GM18499 (cell line): ENCODE data around the gene RASSF1.
"Not testable (repeated sequence)": the region's sequence is repeated elsewhere in the genome, so short reads cannot be mapped to it uniquely, and the experiment has no call there.

ENCODE experiments used
- ATAC-seq: cut with Tn5 transposase; IDR thresholded peaks from one replicate; pipeline ENCODE4 v1.9.1; 2021; ENCODE audit warnings: moderate number of reproducible peaks; ENCODE audit not compliant: insufficient read depth, unreplicated experiment

RASSF1 gene

GRCh38 chr3:50325497-50326181 is 15.0 kb downstream of the RASSF1 start:
- no peak for ATAC-seq

- no peak for ATAC-seq
These were observed 15.5 kb downstream of the RASSF1 start for GRCh38 chr3:50325113-50325480.

GRCh38 chr3:50324351-50325112 is 16.1 kb downstream of the RASSF1 start:
- ATAC-seq, result no peak

GRCh38 chr3:50323614-50324199 is 16.9 kb downstream of the RASSF1 start:
- ATAC-seq, result no peak

- ATAC-seq, result no peak
These were observed 17.5 kb downstream of the RASSF1 start for GRCh38 chr3:50323092-50323600.

- no peak for ATAC-seq
These were observed 18.1 kb downstream of the RASSF1 start, which contains the start of gene HYAL2 for GRCh38 chr3:50322386-50323091. Gene HYAL2, minus strand, starts transcription at chr3:50322745. Its CDS starts 2,256 bp downstream, at chr3:50320489.

- ATAC-seq, result no peak
These were observed 18.6 kb downstream of the RASSF1 start for GRCh38 chr3:50322115-50322385.

GRCh38 chr3:50321336-50322114 is 19.1 kb downstream of the RASSF1 start:
- ATAC-seq, result no peak

- ATAC-seq, result no peak
These were observed 19.7 kb downstream of the RASSF1 start for GRCh38 chr3:50320853-50321335.

- no peak for ATAC-seq
These were observed 20.6 kb downstream of the RASSF1 start for GRCh38 chr3:50319894-50320625.

- no peak for ATAC-seq
These were observed 21.3 kb downstream of the RASSF1 start for GRCh38 chr3:50319181-50319893.

GRCh38 chr3:50318615-50319014 is 22.0 kb downstream of the RASSF1 start:
- ATAC-seq, result no peak

- ATAC-seq, result no peak
These were observed 22.5 kb downstream of the RASSF1 start for GRCh38 chr3:50318163-50318562.

- ATAC-seq, result no peak
These were observed 23.3 kb downstream of the RASSF1 start for GRCh38 chr3:50317300-50317699.

- ATAC-seq, result no peak
These were observed 23.9 kb downstream of the RASSF1 start for GRCh38 chr3:50316657-50317242.

GRCh38 chr3:50314816-50315215 is 25.8 kb downstream of the RASSF1 start:
- no peak for ATAC-seq

- no peak for ATAC-seq
These were observed 26.3 kb downstream of the RASSF1 start for GRCh38 chr3:50314342-50314741.

- ATAC-seq, result not testable (repeated sequence)
These were observed 28.6 kb downstream of the RASSF1 start for GRCh38 chr3:50312041-50312440.
